Tibial nerve (tissue), 3 donors: ENCODE results near the gene FAM227B.

Source experiments
- CTCF ChIP-seq, 5 experiments: fragments of 200-600 bp in 3 of 5; fragments of 450-650 bp in 2 of 5; sonication (generic) in 3 of 5; IDR thresholded peaks; one replicate each; pipeline ENCODE4 v1.5.1; 2016 to 2019; ENCODE audit warnings: antibody characterized with exemption in 5 of 5, mild to moderate bottlenecking in 3 of 5, moderate library complexity in 2 of 5
- POLR2A ChIP-seq, 2 donors: fragments of 450-650 bp; IDR thresholded peaks; one replicate each; pipeline ENCODE4 v1.6.1; 2017; ENCODE audit warnings: antibody characterized with exemption in 2 of 2, mild to moderate bottlenecking in 2 of 2, moderate library complexity in 2 of 2

- TF ChIP-seq CTCF (IDR thresholded peaks at IDR 0.05) (no peak), POLR2A (IDR thresholded peaks at IDR 0.05) (no peak)
Measured at GRCh38 chr15:49343546-49343945, 277.1 kb downstream of the FAM227B start.
